Islet precursor cell (in vitro differentiated cells): Measurements from ENCODE around the gene UBE2J2.

Experiments
- DNase-seq: peaks from one replicate; pipeline ENCODE4 v3.0.0-alpha.2; 2018

Gene UBE2J2

GRCh38 chr1:1237874-1238701 lies 35.6 kb downstream of the UBE2J2 start:
- DNase-seq: peak; percentile 77

GRCh38 chr1:1236945-1237873 lies 36.4 kb downstream of the UBE2J2 start:
- no peak for DNase-seq

- no peak for DNase-seq
Observed at GRCh38 chr1:1236176-1236763, 37.4 kb downstream of the UBE2J2 start.

- DNase-seq: no peak
Observed at GRCh38 chr1:1235016-1235744, 38.5 kb downstream of the UBE2J2 start.

- DNase-seq: no peak
Observed at GRCh38 chr1:1234180-1234808, 39.4 kb downstream of the UBE2J2 start.

- DNase-seq: no peak
Observed at GRCh38 chr1:1233567-1233892, 40.1 kb downstream of the UBE2J2 start.

GRCh38 chr1:1232796-1233566 lies 40.7 kb downstream of the UBE2J2 start:
- DNase-seq: no peak

GRCh38 chr1:1232208-1232795 lies 41.4 kb downstream of the UBE2J2 start, which contains the start of gene B3GALT6:
TSS of gene B3GALT6 (plus strand) at chr1:1232237. CDS start at chr1:1232279, 42 bp downstream.
- DNase-seq: no peak

- peak; percentile 97 for DNase-seq
Observed at GRCh38 chr1:1231400-1232207, 42.0 kb downstream of the UBE2J2 start, which contains the start of gene SDF4. TSS of gene SDF4 (minus strand) at chr1:1232001. CDS start at chr1:1228772, 3,229 bp downstream.

- DNase-seq: no peak
Observed at GRCh38 chr1:1230656-1231399, 42.8 kb downstream of the UBE2J2 start.

- no peak for DNase-seq
Observed at GRCh38 chr1:1229770-1230169, 43.9 kb downstream of the UBE2J2 start.

- no peak for DNase-seq
Observed at GRCh38 chr1:1228596-1229321, 44.9 kb downstream of the UBE2J2 start.

GRCh38 chr1:1228187-1228586 lies 45.5 kb downstream of the UBE2J2 start:
- no peak for DNase-seq

- no peak for DNase-seq
Observed at GRCh38 chr1:1227386-1227785, 46.3 kb downstream of the UBE2J2 start.

GRCh38 chr1:1226566-1227362 lies 46.9 kb downstream of the UBE2J2 start:
- no peak for DNase-seq

GRCh38 chr1:1225913-1226312 lies 47.7 kb downstream of the UBE2J2 start:
- no peak for DNase-seq

- DNase-seq: no peak
Observed at GRCh38 chr1:1225238-1225845, 48.3 kb downstream of the UBE2J2 start.
